GM23338 (cell line): ENCODE measurements around the gene OR5H2. TPM values are rescaled to one million over a fixed set of nuclear protein-coding genes. Genes with fewer than 3 reads are reported as not detected.

Source experiments
- ATAC-seq: fragments of 200-7000 bp; cut with Tn5 transposase; 3 replicates; pipeline ENCODE4 v1.9.1; 2020
- DNase-seq: peaks from one replicate; pipeline ENCODE4 v3.0.0-alpha.2; 2015; ENCODE audit warnings: low spot score
- H2AFZ ChIP-seq: fragments of 200-600 bp; sonication (generic); 2 replicates; pipeline ENCODE4 v1.8.0; 2016; ENCODE audit warnings: antibody characterized with exemption, mild to moderate bottlenecking, moderate library complexity
- H3F3A ChIP-seq: fragments of 200-600 bp; sonication (generic); replicated peaks from 2 replicates; pipeline ENCODE4 v1.8.0; 2017; ENCODE audit warnings: antibody characterized with exemption, mixed run types, low read depth
- H3K27ac ChIP-seq: fragments of 200-600 bp; sonication (generic); 2 replicates; pipeline ENCODE4 v1.6.1; 2016; ENCODE audit warnings: low read depth
- H3K27me3 ChIP-seq: fragments of 200-600 bp; sonication (generic); 2 replicates; pipeline ENCODE4 v1.8.0; 2016; ENCODE audit warnings: mild to moderate bottlenecking, mixed run types, moderate library complexity; ENCODE audit not compliant: insufficient read depth
- H3K36me3 ChIP-seq: fragments of 200-600 bp; sonication (generic); 2 replicates; pipeline ENCODE4 v1.8.0; 2016; ENCODE audit warnings: mild to moderate bottlenecking; ENCODE audit not compliant: insufficient read depth
- H3K4me1 ChIP-seq: fragments of 200-600 bp; sonication (generic); 2 replicates; pipeline ENCODE4 v1.8.0; 2016; ENCODE audit warnings: mild to moderate bottlenecking, moderate library complexity; ENCODE audit not compliant: insufficient read depth
- H3K4me2 ChIP-seq: fragments of 200-600 bp; sonication (generic); 2 replicates; pipeline ENCODE4 v1.7.1; 2017; ENCODE audit warnings: mixed run types
- H3K4me3 ChIP-seq: fragments of 200-600 bp; sonication (generic); 2 replicates; pipeline ENCODE4 v1.6.1; 2016; ENCODE audit warnings: mixed run types
- H3K79me2 ChIP-seq: fragments of 200-600 bp; sonication (generic); replicated peaks from 2 replicates; pipeline ENCODE4 v1.8.0; 2017; ENCODE audit warnings: mild to moderate bottlenecking; ENCODE audit not compliant: insufficient read depth
- H3K9me2 ChIP-seq: fragments of 200-600 bp; sonication (generic); 2 replicates; pipeline ENCODE4 v1.8.0; 2017; ENCODE audit not compliant: insufficient read depth
- H4K20me1 ChIP-seq: fragments of 200-600 bp; sonication (generic); replicated peaks from 2 replicates; pipeline ENCODE4 v1.8.0; 2017; ENCODE audit warnings: mild to moderate bottlenecking; ENCODE audit not compliant: insufficient read depth
- H3K27ac Mint-ChIP-seq: 2 replicates; pipeline ENCODE4 v1.8.0; 2020; ENCODE audit warnings: inconsistent platforms, mild to moderate bottlenecking, moderate library complexity, mixed read lengths
- H3K27me3 Mint-ChIP-seq: 3 replicates; pipeline ENCODE4 v1.8.0; 2022; ENCODE audit warnings: low read depth, mild to moderate bottlenecking, moderate library complexity, mixed read lengths, inconsistent platforms; ENCODE audit not compliant: insufficient read depth, poor library complexity
- H3K36me3 Mint-ChIP-seq: 3 replicates; pipeline ENCODE4 v1.8.0; 2021; ENCODE audit warnings: low read depth, mild to moderate bottlenecking, inconsistent platforms, moderate library complexity, mixed read lengths
- H3K4me1 Mint-ChIP-seq: 3 replicates; pipeline ENCODE4 v1.8.0; 2020; ENCODE audit warnings: mild to moderate bottlenecking, inconsistent platforms, mixed read lengths
- H3K4me3 Mint-ChIP-seq: 3 replicates; pipeline ENCODE4 v1.8.0; 2021; ENCODE audit warnings: moderate library complexity, mild to moderate bottlenecking, inconsistent platforms, mixed read lengths
- H3K9me3 Mint-ChIP-seq: 3 replicates; pipeline ENCODE4 v1.8.0; 2020; ENCODE audit warnings: moderate library complexity, mild to moderate bottlenecking, inconsistent platforms, mixed read lengths
- CTCF ChIP-seq, 2 experiments: fragments of 200-600 bp in 1 of 2; sonication (generic) in 1 of 2; conservative IDR thresholded peaks; 2 replicates each; pipeline versions ENCODE4 v1.5.1 to v1.6.1; 2016 to 2017; ENCODE audit warnings: antibody characterized with exemption in 2 of 2, low read depth in 2 of 2, mild to moderate bottlenecking in 2 of 2, moderate library complexity in 1 of 2
- ETS1 ChIP-seq: IDR thresholded peaks from 2 replicates; pipeline ENCODE4 v1.6.1; 2016; ENCODE audit warnings: antibody characterized with exemption
- EZH2 ChIP-seq: fragments of 200-600 bp; sonication (generic); IDR thresholded peaks from one replicate; pipeline ENCODE4 v1.8.0; 2017; ENCODE audit warnings: antibody characterized with exemption, mild to moderate bottlenecking, low read depth; ENCODE audit not compliant: unreplicated experiment
- JUNB ChIP-seq: IDR thresholded peaks from one replicate; pipeline ENCODE4 v1.6.1; 2016; ENCODE audit warnings: antibody characterized with exemption; ENCODE audit not compliant: unreplicated experiment
- POLR2AphosphoS5 ChIP-seq: IDR thresholded peaks from 2 replicates; pipeline ENCODE4 v1.6.1; 2016; ENCODE audit warnings: antibody characterized with exemption, low read depth
- REST ChIP-seq: IDR thresholded peaks from one replicate; pipeline ENCODE4 v1.6.1; 2018; ENCODE audit warnings: antibody characterized with exemption; ENCODE audit not compliant: unreplicated experiment
- STAT1 ChIP-seq: IDR thresholded peaks from one replicate; pipeline ENCODE4 v1.6.1; 2016; ENCODE audit warnings: antibody characterized with exemption; ENCODE audit not compliant: unreplicated experiment
- ZNF114 ChIP-seq: fragments of 250-450 bp; sonication (Bioruptor Pico); IDR thresholded peaks from 2 replicates; pipeline ENCODE4 v1.5.0; 2020; ENCODE audit warnings: mild to moderate bottlenecking, moderate library complexity
- ZNF331 ChIP-seq: fragments of 250-450 bp; sonication (Bioruptor Pico); IDR thresholded peaks from 2 replicates; pipeline ENCODE4 v1.5.0; 2020; ENCODE audit warnings: low read depth, mild to moderate bottlenecking, moderate library complexity
- ZNF462 ChIP-seq: fragments of 250-450 bp; sonication (Bioruptor Pico); IDR thresholded peaks from 2 replicates; pipeline ENCODE4 v1.5.0; 2020; ENCODE audit warnings: mild to moderate bottlenecking, moderate library complexity
- polyA plus RNA-seq: library from polyadenylated mRNA; unstranded; fragments of >200 nt; fragmentation: Nextera tagmentation; extraction: Ambion mirVana; gene quantifications from 2 replicates; pipeline ENCODE4 v1.2.1, GENCODE V29; 2016
- total RNA-seq: library from RNA; depleted of rRNA; stranded (reverse); fragments of >200 nt; shearing (Covaris generic); gene quantifications from 2 replicates; pipeline ENCODE4 v1.2.3, GENCODE V29; 2014

Gene OR5H2
- total and polyA plus RNA-seq, 2 experiments from 2014 or later: 1.1 TPM; not detected in 1

- TF ChIP-seq CTCF (conservative IDR thresholded peaks at IDR 0.05; ENCODE audit: low read depth in 2 of 2): no peak
- no peak for TF ChIP-seq EZH2
- TF ChIP-seq STAT1: no peak
Observed at GRCh38 chr3:98269846-98270245, 12.5 kb upstream of the OR5H2 start (continued).

- Histone ChIP-seq H3K36me3 (no peaks in the 10 kb centered on the region), H3K4me3 (no peak overlapping the region), H3K4me2 (no peak overlapping the region), H4K20me1 (no peaks in the 10 kb centered on the region), H3F3A (no peaks in the 10 kb centered on the region), H3K9me2 (no peaks in the 10 kb centered on the region), H2AFZ (0 out of 2 replicates have a peak overlapping the region, but pooled peaks have one; percentile 52), H3K4me1 (no peaks in the 10 kb centered on the region), H3K27me3 (no peaks in the 10 kb centered on the region), H3K79me2 (no peaks in the 10 kb centered on the region), H3K27ac (no peak overlapping the region)
- DNase-seq (no peak), ATAC-seq (no peak)
- peaks cover 32% of the 10 kb centered on the region for H3K9me3 Mint-ChIP-seq
- no peak overlapping the region for H3K4me3 Mint-ChIP-seq
- peaks cover 6% of the 10 kb centered on the region for H3K27me3 Mint-ChIP-seq
- H3K4me1 Mint-ChIP-seq: no peaks in the 10 kb centered on the region
- peaks cover 32% of the 10 kb centered on the region for H3K36me3 Mint-ChIP-seq
- no peak overlapping the region for H3K27ac Mint-ChIP-seq
- TF ChIP-seq JUNB (no peak), ETS1 (no peak), REST (no peak), ZNF114 (no peak), POLR2AphosphoS5 (no peak), EZH2 (no peak), CTCF (conservative IDR thresholded peaks at IDR 0.05; ENCODE audit: low read depth in 2 of 2) (no peak), ZNF462 (CRISPR knock-in tag) (no peak), ZNF331 (CRISPR knock-in tag) (no peak), STAT1 (no peak)
Observed at GRCh38 chr3:98272126-98272525, 10.2 kb upstream of the OR5H2 start.
